Measurements from ENCODE around the gene TUBA8. TPM values are rescaled to one million over a fixed set of nuclear protein-coding genes. Genes with fewer than 3 reads are reported as not detected.

Gene TUBA8
- total and polyA plus RNA-seq, 3 donors from 2014 or later = 17.2 to 66.6 (median 60.5) TPM

GRCh38 chr22:18077087-18077638, 33.4 kb upstream of the TUBA8 start:
- TF ChIP-seq POLR2A (IDR thresholded peaks at IDR 0.05) = no peak
- TF ChIP-seq, protein P1, sequence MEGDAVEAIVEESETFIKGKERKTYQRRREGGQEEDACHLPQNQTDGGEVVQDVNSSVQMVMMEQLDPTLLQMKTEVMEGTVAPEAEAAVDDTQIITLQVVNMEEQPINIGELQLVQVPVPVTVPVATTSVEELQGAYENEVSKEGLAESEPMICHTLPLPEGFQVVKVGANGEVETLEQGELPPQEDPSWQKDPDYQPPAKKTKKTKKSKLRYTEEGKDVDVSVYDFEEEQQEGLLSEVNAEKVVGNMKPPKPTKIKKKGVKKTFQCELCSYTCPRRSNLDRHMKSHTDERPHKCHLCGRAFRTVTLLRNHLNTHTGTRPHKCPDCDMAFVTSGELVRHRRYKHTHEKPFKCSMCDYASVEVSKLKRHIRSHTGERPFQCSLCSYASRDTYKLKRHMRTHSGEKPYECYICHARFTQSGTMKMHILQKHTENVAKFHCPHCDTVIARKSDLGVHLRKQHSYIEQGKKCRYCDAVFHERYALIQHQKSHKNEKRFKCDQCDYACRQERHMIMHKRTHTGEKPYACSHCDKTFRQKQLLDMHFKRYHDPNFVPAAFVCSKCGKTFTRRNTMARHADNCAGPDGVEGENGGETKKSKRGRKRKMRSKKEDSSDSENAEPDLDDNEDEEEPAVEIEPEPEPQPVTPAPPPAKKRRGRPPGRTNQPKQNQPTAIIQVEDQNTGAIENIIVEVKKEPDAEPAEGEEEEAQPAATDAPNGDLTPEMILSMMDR (IDR thresholded peaks at IDR 0.05) = no peak
- intact Hi-C loops (cut with DNase I; ENCODE audit: low total_unique reads) = loop anchor here (5.0 kb wide), 1 partner anchor 250 kb away; no protein-coding TSS in a partner anchor
- Histone ChIP-seq H3K9me3 (no peaks in the 10 kb centered on the region), H3K4me3 (peak overlapping the region; percentile 75 to 86), H3K4me1 (peaks cover 20% of the 10 kb centered on the region), H3K27ac (peak overlapping the region; percentile 5 to 65), H3K27me3 (no peaks in the 10 kb centered on the region), H3K36me3 (ENCODE audit: low read depth, missing control alignments) (no peaks in the 10 kb centered on the region)
- 3 to 7% methylated on average over 10 of the region's 10 CpGs for WGBS, 2 donors
- no peak for DNase-seq

DNA sequence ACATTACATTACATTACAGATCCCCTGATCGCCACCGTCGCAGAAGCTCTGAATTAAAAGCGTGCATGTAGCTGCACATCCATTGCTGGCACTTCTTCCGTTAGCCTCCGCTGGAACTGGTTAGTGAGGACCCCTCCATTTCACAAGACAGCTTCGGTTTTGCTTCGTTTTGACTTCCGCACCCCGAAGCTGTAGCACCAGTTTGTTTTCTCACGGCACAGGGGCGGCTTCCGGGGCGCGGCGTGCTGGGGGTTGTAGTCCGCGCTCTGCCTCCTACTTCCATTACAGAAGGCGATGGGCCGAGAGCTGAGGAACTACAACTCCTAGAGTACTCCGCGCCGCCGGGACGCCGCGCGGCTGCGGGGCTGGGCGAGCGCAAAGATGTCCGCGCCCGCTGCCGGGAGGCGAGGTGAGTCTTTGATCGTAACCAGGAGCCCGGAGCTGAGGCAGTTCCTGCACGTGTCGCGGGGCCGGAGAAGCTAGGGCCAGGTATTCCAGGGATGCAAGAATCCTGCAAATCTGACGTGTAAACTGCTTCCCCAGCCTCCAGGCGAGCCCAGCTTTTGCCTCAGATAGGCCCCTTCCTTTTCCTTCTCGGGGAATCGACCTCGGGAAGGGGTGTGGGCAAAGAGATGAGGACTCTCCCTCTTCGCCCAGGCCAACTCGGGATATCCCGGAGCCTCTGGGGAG, 32.8 kb upstream of the TUBA8 start, which contains the start of gene PEX26:
PEX26 (plus strand) TSS at position 352 of the 690 bp plus-strand sequence. CDS start 387 bp downstream, outside the sequence.
- peak; percentile 98 for DNase-seq
- TF ChIP-seq POLR2A (IDR thresholded peaks at IDR 0.05) = no peak
- TF ChIP-seq, protein P1 (IDR thresholded peaks at IDR 0.05) = no peak
- intact Hi-C loops (cut with DNase I; ENCODE audit: low total_unique reads) = loop anchor here (5.0 kb wide), 1 partner anchor 250 kb away; no protein-coding TSS in a partner anchor
- Histone ChIP-seq H3K27me3 (no peaks in the 10 kb centered on the region), H3K9me3 (no peaks in the 10 kb centered on the region), H3K4me1 (peaks cover 20% of the 10 kb centered on the region), H3K27ac (peak within 1 kb of the TSS; percentile 5 to 65), H3K4me3 (peak within 1 kb of the TSS; percentile 75 to 86), H3K36me3 (ENCODE audit: low read depth, missing control alignments) (no peaks in the 10 kb centered on the region)
- WGBS, 2 donors = 0 to 2% methylated on average over 24 to 50 of the region's 50 CpGs

DNA sequence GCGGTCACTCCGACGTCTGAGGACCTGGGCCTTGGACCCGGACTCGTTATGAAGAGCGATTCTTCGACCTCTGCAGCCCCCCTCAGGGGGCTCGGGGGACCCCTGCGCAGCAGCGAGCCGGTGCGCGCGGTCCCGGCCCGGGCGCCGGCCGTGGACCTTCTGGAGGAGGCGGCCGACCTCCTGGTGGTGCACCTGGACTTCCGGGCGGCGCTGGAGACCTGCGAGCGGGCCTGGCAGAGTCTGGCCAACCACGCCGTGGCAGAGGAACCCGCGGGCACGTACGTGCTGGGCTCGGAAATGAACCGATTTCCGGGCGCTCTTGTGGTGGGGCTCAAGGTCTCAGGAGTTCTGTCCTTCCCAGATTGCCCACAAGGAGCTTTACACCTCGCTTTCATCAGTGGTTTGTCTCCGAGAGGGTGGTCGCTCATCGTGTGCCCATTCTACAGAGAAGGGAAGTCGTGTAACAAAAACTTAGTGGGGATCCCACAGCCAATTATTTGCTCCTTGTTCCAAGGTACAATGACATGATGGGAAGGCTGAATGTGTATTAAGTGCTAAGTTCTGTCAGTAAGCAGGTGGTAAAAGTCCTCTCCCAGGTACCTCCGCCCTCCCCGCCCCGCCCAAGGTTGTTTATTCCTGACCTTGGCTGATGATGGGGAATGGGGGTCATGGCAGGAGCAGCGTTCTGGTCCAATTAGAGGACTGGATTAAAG, 32.1 kb upstream of the TUBA8 start:
- 7 to 14% methylated on average over 12 to 36 of the region's 45 CpGs for WGBS, 2 donors
- intact Hi-C loops (cut with DNase I; ENCODE audit: low total_unique reads) = loop anchor here (5.0 kb wide), 1 partner anchor 251 kb away; no protein-coding TSS in a partner anchor
- Histone ChIP-seq H3K27ac (peak overlapping the region in 1 of 2 donors; percentile 57), H3K9me3 (no peaks in the 10 kb centered on the region), H3K4me3 (peak overlapping the region; percentile 75 to 86), H3K36me3 (ENCODE audit: low read depth, missing control alignments) (no peaks in the 10 kb centered on the region), H3K27me3 (no peaks in the 10 kb centered on the region), H3K4me1 (peaks cover 20% of the 10 kb centered on the region)
- DNase-seq = no peak
- TF ChIP-seq, protein P1 (IDR thresholded peaks at IDR 0.05) = no peak
- no peak for TF ChIP-seq POLR2A (IDR thresholded peaks at IDR 0.05)

GRCh38 chr22:18079706-18080233, 30.8 kb upstream of the TUBA8 start:
- Histone ChIP-seq H3K4me3 (no peak overlapping the region), H3K27ac (no peak overlapping the region), H3K36me3 (ENCODE audit: low read depth, missing control alignments) (no peaks in the 10 kb centered on the region), H3K27me3 (no peaks in the 10 kb centered on the region), H3K9me3 (no peaks in the 10 kb centered on the region), H3K4me1 (peaks cover 20% of the 10 kb centered on the region)
- WGBS, 2 donors = 49 to 58% methylated on average over 4 of the region's 4 CpGs
- DNase-seq = no peak
- intact Hi-C loops (cut with DNase I; ENCODE audit: low total_unique reads) = loop anchor here (5.0 kb wide), 1 partner anchor 252 kb away; no protein-coding TSS in a partner anchor
- TF ChIP-seq, protein P1 (IDR thresholded peaks at IDR 0.05) = no peak
- no peak for TF ChIP-seq POLR2A (IDR thresholded peaks at IDR 0.05)

Data from testis (tissue), 3 donors.